GM12801 (cell line): Measurements from ENCODE around the gene PTTG1.

ENCODE experiments used
- TF ChIP-seq, protein P1 (sequence below): IDR thresholded peaks from one replicate; pipeline ENCODE4 v1.5.1; 2011; ENCODE audit warnings: control low read depth; ENCODE audit not compliant: insufficient read length; ENCODE audit errors: extremely low read depth

Gene PTTG1

DNA sequence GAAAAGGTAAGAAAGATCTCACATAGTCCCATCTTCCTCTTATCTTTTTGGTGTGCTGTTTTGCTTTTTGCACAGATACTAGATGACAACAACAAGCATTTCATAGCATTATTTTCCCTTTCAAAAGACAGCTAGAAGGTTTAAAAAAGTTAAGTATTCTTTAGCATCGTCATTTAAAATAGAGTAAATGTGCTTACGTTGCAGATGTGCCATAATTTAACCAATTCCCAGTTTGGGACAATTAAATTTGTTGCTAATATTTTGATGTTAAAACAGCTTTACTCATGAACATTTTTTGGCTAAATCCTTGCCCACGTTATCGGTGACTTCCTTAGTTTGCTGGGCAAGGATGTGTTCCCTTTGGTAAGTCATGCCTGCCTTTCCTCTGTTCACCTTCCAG, 41.6 kb downstream of the PTTG1 start:
- TF ChIP-seq, protein P1, sequence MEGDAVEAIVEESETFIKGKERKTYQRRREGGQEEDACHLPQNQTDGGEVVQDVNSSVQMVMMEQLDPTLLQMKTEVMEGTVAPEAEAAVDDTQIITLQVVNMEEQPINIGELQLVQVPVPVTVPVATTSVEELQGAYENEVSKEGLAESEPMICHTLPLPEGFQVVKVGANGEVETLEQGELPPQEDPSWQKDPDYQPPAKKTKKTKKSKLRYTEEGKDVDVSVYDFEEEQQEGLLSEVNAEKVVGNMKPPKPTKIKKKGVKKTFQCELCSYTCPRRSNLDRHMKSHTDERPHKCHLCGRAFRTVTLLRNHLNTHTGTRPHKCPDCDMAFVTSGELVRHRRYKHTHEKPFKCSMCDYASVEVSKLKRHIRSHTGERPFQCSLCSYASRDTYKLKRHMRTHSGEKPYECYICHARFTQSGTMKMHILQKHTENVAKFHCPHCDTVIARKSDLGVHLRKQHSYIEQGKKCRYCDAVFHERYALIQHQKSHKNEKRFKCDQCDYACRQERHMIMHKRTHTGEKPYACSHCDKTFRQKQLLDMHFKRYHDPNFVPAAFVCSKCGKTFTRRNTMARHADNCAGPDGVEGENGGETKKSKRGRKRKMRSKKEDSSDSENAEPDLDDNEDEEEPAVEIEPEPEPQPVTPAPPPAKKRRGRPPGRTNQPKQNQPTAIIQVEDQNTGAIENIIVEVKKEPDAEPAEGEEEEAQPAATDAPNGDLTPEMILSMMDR = no peak

- TF ChIP-seq, protein P1 = no peak
Measured at GRCh38 chr5:160463740-160464465, 42.2 kb downstream of the PTTG1 start.

- TF ChIP-seq, protein P1 = no peak
Measured at GRCh38 chr5:160464466-160464797, 42.8 kb downstream of the PTTG1 start.

DNA sequence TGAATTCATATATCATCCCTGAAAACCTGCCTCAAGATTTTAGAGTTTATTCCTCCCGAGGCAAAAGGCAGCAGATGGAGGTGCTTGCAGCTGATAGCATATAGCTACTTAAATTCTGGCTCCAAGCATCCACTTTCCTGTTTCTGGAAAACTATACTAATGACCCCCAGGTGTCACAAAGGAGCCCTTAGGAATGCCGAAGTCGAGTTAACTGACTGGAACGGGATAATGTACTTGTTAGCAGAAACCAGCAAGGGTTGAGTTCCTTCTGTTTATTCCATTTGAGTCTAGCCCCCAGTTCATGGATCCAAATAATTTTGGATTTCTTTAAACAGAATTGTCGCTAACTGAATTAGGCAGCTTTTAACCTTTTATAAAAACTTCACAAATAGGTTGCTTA, 44.5 kb downstream of the PTTG1 start:
- TF ChIP-seq, protein P1 = no peak

DNA sequence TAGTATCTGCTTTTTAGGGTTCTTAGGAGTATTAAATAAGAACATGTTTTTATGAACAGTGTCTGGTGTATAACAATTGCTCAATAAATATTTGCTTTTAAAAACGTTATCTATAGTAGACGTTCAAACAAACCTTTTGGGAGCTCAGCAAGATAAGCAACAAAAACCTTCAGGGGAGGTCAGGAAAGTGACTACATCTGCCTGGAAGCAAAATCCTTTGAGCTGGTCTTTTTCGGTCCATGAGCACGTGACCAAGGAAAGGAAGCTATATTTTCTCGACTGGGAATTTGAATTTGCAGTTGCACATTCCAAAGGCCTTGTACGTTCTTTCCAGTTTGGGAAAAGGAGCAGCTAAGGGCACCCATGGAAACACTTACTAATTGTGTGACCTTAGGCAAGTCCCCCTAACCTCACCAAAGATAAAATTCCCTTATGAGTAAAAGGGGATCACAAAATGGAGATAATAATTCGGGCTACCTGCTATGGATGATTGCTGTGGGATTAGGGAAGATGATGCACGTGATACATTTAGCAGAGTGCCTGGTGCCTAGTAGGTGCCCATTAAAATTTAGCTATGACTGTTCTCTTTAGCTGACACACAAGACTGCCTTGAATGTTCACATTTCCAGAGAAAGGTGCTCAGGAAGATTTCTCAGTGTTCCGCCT, 45.4 kb downstream of the PTTG1 start:
- TF ChIP-seq, protein P1 = no peak

- TF ChIP-seq, protein P1 = no peak
Measured at GRCh38 chr5:160467555-160468362, 46.1 kb downstream of the PTTG1 start.

DNA sequence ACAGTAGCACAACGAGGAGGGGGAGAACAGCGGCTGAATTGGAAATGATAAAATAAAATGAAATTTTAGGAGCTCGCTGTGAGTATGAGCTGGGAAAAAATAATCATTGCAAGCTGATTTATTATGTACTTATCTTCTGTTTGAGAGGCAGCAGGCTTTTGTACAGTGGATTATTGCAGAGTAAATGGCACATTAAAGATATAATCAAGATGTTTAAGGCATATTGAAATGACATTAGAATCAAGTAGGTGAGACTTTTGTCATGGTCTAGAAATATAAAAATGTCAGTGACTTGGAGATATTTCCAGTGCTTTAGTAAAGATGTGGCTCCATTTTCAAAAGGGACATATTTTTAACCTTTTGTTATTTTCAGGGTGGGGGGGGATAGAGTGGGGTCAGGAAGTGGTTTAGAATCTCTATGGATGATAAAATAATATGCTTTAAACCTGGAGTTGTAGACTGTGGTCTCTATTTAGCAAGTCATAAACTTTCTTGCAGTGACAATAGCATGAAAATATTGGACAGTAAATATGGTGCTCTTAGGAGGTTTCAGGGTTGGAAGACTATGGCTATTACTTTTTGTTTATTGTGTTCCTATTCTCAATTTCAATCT, 46.8 kb downstream of the PTTG1 start:
- TF ChIP-seq, protein P1 = no peak
